CD4-positive, alpha-beta memory T cell (primary cell): ENCODE results near the gene DTNA. TPM values are rescaled to one million over a fixed set of nuclear protein-coding genes. Genes with fewer than 3 reads are reported as not detected.

ENCODE experiments used
- CTCF ChIA-PET: fragments of 350-600 bp; sonication (Branson Sonifier 250); formaldehyde crosslinking; loops from one replicate; lab custom pipeline; 2021; ENCODE audit warnings: inconsistent platforms; ENCODE audit not compliant: partially characterized antibody; lab: Charles Lee
- POLR2A ChIA-PET: fragments of 350-600 bp; sonication (Branson Sonifier 250); formaldehyde crosslinking; loops from one replicate; lab custom pipeline; 2021; ENCODE audit not compliant: partially characterized antibody; lab: Charles Lee
- DNase-seq, 5 donors: peaks; one replicate each; pipeline versions ENCODE4 v3.0.0 to v3.0.0-alpha.2; 2020 to 2022; ENCODE audit warnings: mixed read lengths in 1 of 5
- H3K27ac ChIP-seq: one replicate; pipeline ENCODE4 v1.7.0; 2013; ENCODE audit warnings: low read depth, low read length
- H3K27me3 ChIP-seq: 2 replicates; pipeline ENCODE4 v1.7.0; 2013; ENCODE audit warnings: mild to moderate bottlenecking, low read length, moderate library complexity; ENCODE audit not compliant: insufficient read depth
- H3K36me3 ChIP-seq: 2 replicates; pipeline ENCODE4 v1.7.0; 2013; ENCODE audit warnings: mild to moderate bottlenecking, low read length, moderate library complexity; ENCODE audit not compliant: insufficient read depth
- H3K4me1 ChIP-seq: 2 replicates; pipeline ENCODE4 v1.7.0; 2013; ENCODE audit warnings: mild to moderate bottlenecking, low read length, moderate library complexity; ENCODE audit not compliant: insufficient read depth
- H3K4me3 ChIP-seq, 2 donors: one replicate each; pipeline ENCODE4 v1.7.0; 2013; ENCODE audit warnings: low read length in 2 of 2, mild to moderate bottlenecking in 1 of 2
- H3K9me3 ChIP-seq, 2 donors: one replicate each; pipeline ENCODE4 v1.7.0; 2013; ENCODE audit warnings: low read length in 2 of 2, control low read depth in 1 of 2; ENCODE audit not compliant: control insufficient read depth in 1 of 2
- H3K27ac Mint-ChIP-seq, 7 donors: one replicate each; pipeline ENCODE4 v1.8.0; 2020 to 2021; ENCODE audit warnings: mixed read lengths in 7 of 7, mild to moderate bottlenecking in 6 of 7, inconsistent platforms in 3 of 7, moderate library complexity in 3 of 7
- H3K27me3 Mint-ChIP-seq, 2 donors: one replicate each; pipeline ENCODE4 v1.8.0; 2020 to 2021; ENCODE audit warnings: mixed read lengths in 2 of 2
- H3K36me3 Mint-ChIP-seq, 2 donors: one replicate each; pipeline ENCODE4 v1.8.0; 2020 to 2021; ENCODE audit warnings: mixed read lengths in 2 of 2, inconsistent platforms in 1 of 2, mild to moderate bottlenecking in 1 of 2
- H3K4me1 Mint-ChIP-seq, 4 donors: one replicate each; pipeline ENCODE4 v1.8.0; 2020 to 2021; ENCODE audit warnings: mixed read lengths in 4 of 4, mild to moderate bottlenecking in 1 of 4
- H3K4me3 Mint-ChIP-seq, 8 donors: one replicate each; pipeline ENCODE4 v1.8.0; 2020 to 2021; ENCODE audit warnings: mixed read lengths in 8 of 8, mild to moderate bottlenecking in 7 of 8, moderate library complexity in 6 of 8, inconsistent platforms in 3 of 8
- H3K9me3 Mint-ChIP-seq, 8 donors: one replicate each; pipeline ENCODE4 v1.8.0; 2020 to 2021; ENCODE audit warnings: mixed read lengths in 8 of 8, mild to moderate bottlenecking in 5 of 8, inconsistent platforms in 3 of 8, moderate library complexity in 1 of 8
- intact Hi-C: fragments of 100-400 bp; cut with micrococcal nuclease; formaldehyde crosslinking; loops from one replicate; pipeline ENCODE4 v1.15.1; 2023
- polyA plus RNA-seq, 2 donors: library from polyadenylated mRNA; unstranded; fragments of 300-500 nt; fragmentation: Illumina TruSeq; gene quantifications; one replicate each; pipeline ENCODE4 v1.2.3, GENCODE V29; 2021
- total RNA-seq, 2 experiments: library from RNA; stranded (reverse); gene quantifications; one replicate each; pipeline ENCODE4 v1.2.3, GENCODE V29; 2021

Gene DTNA
- total and polyA plus RNA-seq, 4 experiments from 2014 or later: 0.58 TPM; not detected in 3

DNA sequence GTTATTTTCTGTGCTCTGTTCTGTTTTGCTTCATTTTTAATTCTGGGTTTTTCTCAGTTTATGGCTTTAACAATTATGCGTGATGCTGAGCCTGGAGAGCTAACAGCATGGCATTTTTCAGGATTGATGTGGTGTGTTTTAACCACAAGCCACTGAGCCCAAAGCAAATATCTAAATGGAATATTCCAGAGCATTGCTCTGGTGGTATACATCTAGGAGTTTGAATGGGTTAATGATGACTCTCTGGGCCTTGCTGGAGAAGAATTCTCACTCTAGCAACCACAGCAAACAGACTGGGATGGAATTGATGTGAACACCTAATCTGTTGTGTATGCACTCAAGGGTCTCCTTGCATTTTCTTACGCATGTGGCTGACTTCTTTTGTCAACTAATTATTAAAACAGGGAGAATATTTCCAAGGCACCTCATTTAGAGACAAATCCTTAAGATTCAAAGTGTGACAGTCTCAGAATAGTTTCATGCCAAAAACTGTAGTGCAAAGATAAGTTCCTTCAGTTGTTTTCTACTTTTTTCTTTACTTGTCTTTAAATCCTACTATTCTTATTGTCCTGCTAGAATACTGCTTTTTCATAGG lies 164.0 kb downstream of the DTNA start:
- no peak overlapping the region for H3K27ac Mint-ChIP-seq
- no peaks in the 10 kb centered on the region for H3K4me1 Mint-ChIP-seq
- DNase-seq: no peak
- ChIA-PET POLR2A (no interaction called here), CTCF (no interaction called here)
- Histone ChIP-seq H3K36me3 (no peaks in the 10 kb centered on the region), H3K4me1 (no peaks in the 10 kb centered on the region), H3K27ac (no peak overlapping the region), H3K27me3 (no peaks in the 10 kb centered on the region), H3K9me3 (no peaks in the 10 kb centered on the region), H3K4me3 (no peak overlapping the region)
- no peak overlapping the region for H3K4me3 Mint-ChIP-seq
- no peaks in the 10 kb centered on the region for H3K9me3 Mint-ChIP-seq
- intact Hi-C loops: no loop called here
- H3K36me3 Mint-ChIP-seq: no peaks in the 10 kb centered on the region
- H3K27me3 Mint-ChIP-seq: peaks cover 2 to 4% of the 10 kb centered on the region in 2 donors

GRCh38 chr18:34875150-34875549 lies 165.1 kb downstream of the DTNA start:
- H3K27ac Mint-ChIP-seq: no peak overlapping the region
- ChIA-PET POLR2A (no interaction called here), CTCF (no interaction called here)
- no peak for DNase-seq
- intact Hi-C loops: no loop called here
- no peak overlapping the region for H3K4me3 Mint-ChIP-seq
- H3K9me3 Mint-ChIP-seq: no peaks in the 10 kb centered on the region
- Histone ChIP-seq H3K4me3 (no peak overlapping the region), H3K36me3 (no peaks in the 10 kb centered on the region), H3K9me3 (no peaks in the 10 kb centered on the region), H3K4me1 (no peaks in the 10 kb centered on the region), H3K27me3 (no peaks in the 10 kb centered on the region), H3K27ac (no peak overlapping the region)
- H3K27me3 Mint-ChIP-seq: peaks cover 2 to 6% of the 10 kb centered on the region in 2 donors
- H3K4me1 Mint-ChIP-seq: no peaks in the 10 kb centered on the region
- no peaks in the 10 kb centered on the region for H3K36me3 Mint-ChIP-seq

DNA sequence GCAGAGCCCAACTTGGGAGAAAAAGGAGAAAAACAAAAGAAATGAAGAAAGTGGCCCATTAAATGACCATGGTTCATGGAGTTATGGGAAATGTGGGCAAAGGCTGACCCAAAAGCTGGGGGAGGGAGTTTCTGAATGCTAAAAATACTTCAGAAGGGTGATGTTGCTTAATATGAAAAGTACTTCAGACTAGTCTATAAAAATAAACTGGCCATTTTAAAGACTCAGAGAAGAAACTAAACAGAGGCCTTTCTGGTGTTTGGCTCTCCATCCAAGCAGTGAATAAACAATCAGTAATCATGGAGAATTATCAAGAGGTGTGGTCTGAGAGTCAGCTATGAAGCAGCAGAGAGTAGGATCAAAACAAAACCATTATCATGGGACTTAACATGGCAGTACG lies 170.3 kb downstream of the DTNA start:
- ChIA-PET CTCF (interaction anchor here (1.7 to 2.3 kb wide), 2 partner anchors 12 to 93 kb away, joined by 3 to 8 read pairs; no protein-coding TSS in a partner anchor), POLR2A (no interaction called here)
- Histone ChIP-seq H3K36me3 (no peaks in the 10 kb centered on the region), H3K27ac (no peak overlapping the region), H3K9me3 (no peaks in the 10 kb centered on the region), H3K27me3 (no peaks in the 10 kb centered on the region), H3K4me3 (no peak overlapping the region), H3K4me1 (no peaks in the 10 kb centered on the region)
- Mint-ChIP-seq H3K36me3 (no peaks in the 10 kb centered on the region), H3K27me3 (peaks cover 2 to 11% of the 10 kb centered on the region in 2 donors), H3K27ac (no peak overlapping the region), H3K9me3 (peaks cover 0 to 2% (median 0%) of the 10 kb centered on the region in 8 donors), H3K4me1 (no peaks in the 10 kb centered on the region), H3K4me3 (no peak overlapping the region)
- DNase-seq: no peak
- intact Hi-C loops: no loop called here

DNA sequence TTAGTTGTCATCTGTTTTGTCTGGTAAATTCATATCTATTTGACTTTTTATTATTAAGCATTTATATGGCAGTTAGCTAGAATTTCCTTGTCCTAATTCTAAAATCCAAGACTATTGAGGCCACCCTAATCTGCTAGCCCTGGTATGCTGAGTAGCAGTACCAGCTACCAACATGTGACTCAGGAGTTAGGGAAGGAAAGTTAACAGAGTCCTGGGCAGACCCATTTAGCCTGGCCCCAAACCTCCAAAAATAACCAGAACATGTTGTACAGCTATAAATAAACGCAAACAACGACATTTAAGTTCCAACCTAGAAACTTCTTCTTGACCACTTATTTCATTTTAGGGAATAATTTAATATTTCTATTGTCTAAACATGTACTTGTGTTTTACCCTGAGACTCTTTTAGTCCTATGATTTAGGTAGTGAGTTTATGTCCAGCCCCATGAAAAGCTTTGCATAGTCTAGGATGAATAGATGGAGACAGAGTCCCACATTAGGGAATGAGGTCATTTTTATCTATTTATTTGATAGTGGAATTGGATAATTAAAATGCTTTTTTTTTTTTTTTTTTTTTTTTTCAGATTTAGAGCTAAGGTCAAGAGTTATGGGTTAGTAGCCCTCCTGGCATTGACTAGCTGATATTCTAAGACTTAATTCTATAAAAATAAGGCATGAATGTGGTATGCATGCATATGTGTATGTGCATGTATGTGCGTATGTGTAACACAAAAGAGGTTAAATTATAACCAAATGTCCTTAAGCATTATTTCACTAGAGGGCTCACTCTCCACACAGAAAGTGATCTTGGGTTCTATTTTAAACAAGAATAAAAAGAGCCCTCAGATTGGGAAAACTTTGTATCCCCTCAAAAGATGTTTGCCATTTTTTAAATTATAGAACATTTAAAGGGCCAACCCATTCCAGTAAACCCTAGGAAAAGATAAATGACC lies 171.1 kb downstream of the DTNA start:
- no peak overlapping the region for H3K4me3 ChIP-seq
- no peaks in the 10 kb centered on the region for H3K4me1 Mint-ChIP-seq
- intact Hi-C loops: no loop called here
- H3K9me3 ChIP-seq: no peaks in the 10 kb centered on the region
- no peaks in the 10 kb centered on the region for H3K36me3 Mint-ChIP-seq
- CTCF ChIA-PET: interaction anchor here (2.3 kb wide), 1 partner anchor 13 kb away, joined by 8 read pairs; no protein-coding TSS in a partner anchor
- H3K27ac ChIP-seq: no peak overlapping the region
- H3K4me1 ChIP-seq: no peaks in the 10 kb centered on the region
- H3K27me3 Mint-ChIP-seq: peaks cover 3 to 11% of the 10 kb centered on the region in 2 donors
- POLR2A ChIA-PET: no interaction called here
- no peak for DNase-seq
- no peaks in the 10 kb centered on the region for H3K27me3 ChIP-seq
- no peaks in the 10 kb centered on the region for H3K36me3 ChIP-seq
- H3K27ac Mint-ChIP-seq: no peak overlapping the region
- no peak overlapping the region for H3K4me3 Mint-ChIP-seq
- H3K9me3 Mint-ChIP-seq: peaks cover 0 to 2% (median 0%) of the 10 kb centered on the region in 8 donors

GRCh38 chr18:34884436-34884835 lies 174.3 kb downstream of the DTNA start:
- Histone ChIP-seq H3K9me3 (no peaks in the 10 kb centered on the region), H3K36me3 (no peaks in the 10 kb centered on the region), H3K27ac (no peak overlapping the region), H3K27me3 (no peaks in the 10 kb centered on the region), H3K4me3 (no peak overlapping the region), H3K4me1 (no peaks in the 10 kb centered on the region)
- DNase-seq: no peak
- H3K27ac Mint-ChIP-seq: no peak overlapping the region
- no peaks in the 10 kb centered on the region for H3K4me1 Mint-ChIP-seq
- CTCF ChIA-PET: no interaction called here
- no peaks in the 10 kb centered on the region for H3K36me3 Mint-ChIP-seq
- H3K4me3 Mint-ChIP-seq: no peak overlapping the region
- peaks cover 0 to 2% (median 0%) of the 10 kb centered on the region in 8 donors for H3K9me3 Mint-ChIP-seq
- H3K27me3 Mint-ChIP-seq: peaks cover 2 to 9% of the 10 kb centered on the region in 2 donors
- intact Hi-C loops: no loop called here
- POLR2A ChIA-PET: no interaction called here

- Mint-ChIP-seq H3K27ac (no peak overlapping the region), H3K4me3 (no peak overlapping the region), H3K4me1 (no peaks in the 10 kb centered on the region), H3K27me3 (peaks cover 9 to 12% of the 10 kb centered on the region in 2 donors), H3K36me3 (no peaks in the 10 kb centered on the region), H3K9me3 (peaks cover 0 to 2% (median 0%) of the 10 kb centered on the region in 8 donors)
- H3K27ac ChIP-seq: no peak overlapping the region
- no peak for DNase-seq
- H3K36me3 ChIP-seq: no peaks in the 10 kb centered on the region
- intact Hi-C loops: no loop called here
- H3K27me3 ChIP-seq: no peaks in the 10 kb centered on the region
- no peaks in the 10 kb centered on the region for H3K9me3 ChIP-seq
- no peaks in the 10 kb centered on the region for H3K4me1 ChIP-seq
- CTCF ChIA-PET: no interaction called here
- POLR2A ChIA-PET: no interaction called here
- no peak overlapping the region for H3K4me3 ChIP-seq
These were observed 176.1 kb downstream of the DTNA start for GRCh38 chr18:34886177-34886576.

DNA sequence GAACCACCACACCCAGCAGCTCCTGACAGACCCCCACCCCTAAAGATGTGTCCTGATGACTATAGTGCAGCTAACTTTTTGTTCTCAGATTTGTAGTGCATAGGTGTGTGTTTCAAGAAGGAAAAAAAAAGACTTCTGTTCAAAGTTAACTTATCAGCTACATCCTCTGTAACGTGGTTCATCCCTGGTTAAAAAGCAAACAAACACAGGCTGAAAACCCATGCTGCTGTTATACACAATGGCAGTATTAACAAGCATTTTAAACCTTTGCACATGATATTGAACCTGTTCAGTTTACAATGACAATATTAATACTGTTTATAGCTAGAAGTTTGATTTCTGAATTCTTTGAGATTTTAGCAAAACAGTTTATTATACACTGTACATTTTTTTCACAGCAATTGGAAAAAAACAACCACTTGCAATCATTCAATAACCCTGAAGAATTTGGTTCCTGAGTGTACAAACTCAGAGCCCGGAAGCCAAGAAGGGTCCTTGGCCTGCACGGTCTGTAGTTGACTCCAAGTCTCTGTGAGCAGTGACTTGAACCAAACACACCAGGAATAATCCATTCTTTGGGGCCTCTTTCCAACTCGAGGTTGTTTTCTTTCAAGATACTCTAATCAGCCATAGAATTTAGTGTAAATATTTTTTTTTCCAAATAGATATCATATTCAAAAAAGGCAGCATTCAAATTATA lies 177.9 kb downstream of the DTNA start:
- H3K27me3 Mint-ChIP-seq: peaks cover 15 to 21% of the 10 kb centered on the region in 2 donors
- H3K27ac Mint-ChIP-seq: no peak overlapping the region
- no peak overlapping the region for H3K4me3 ChIP-seq

More for the DNA sequence above, 177.9 kb downstream of the DTNA start:
- no peaks in the 10 kb centered on the region for H3K36me3 Mint-ChIP-seq
- Histone ChIP-seq H3K27me3 (no peaks in the 10 kb centered on the region), H3K36me3 (no peaks in the 10 kb centered on the region), H3K4me1 (no peaks in the 10 kb centered on the region), H3K27ac (no peak overlapping the region), H3K9me3 (no peaks in the 10 kb centered on the region)
- CTCF ChIA-PET: no interaction called here
- H3K4me1 Mint-ChIP-seq: no peaks in the 10 kb centered on the region
- DNase-seq: no peak
- peaks cover 0 to 2% (median 0%) of the 10 kb centered on the region in 8 donors for H3K9me3 Mint-ChIP-seq
- POLR2A ChIA-PET: no interaction called here
- intact Hi-C loops: no loop called here
- no peak overlapping the region for H3K4me3 Mint-ChIP-seq
